Ectodermal cell (in vitro differentiated cells): ENCODE results near the gene C12orf54.

Experiments
- H3K27ac ChIP-seq: 2 replicates; pipeline ENCODE4 v1.7.0; 2013; ENCODE audit warnings: mild to moderate bottlenecking, low read depth, low read length; ENCODE audit not compliant: insufficient read depth, poor library complexity, severe bottlenecking
- H3K27me3 ChIP-seq: 2 replicates; pipeline ENCODE4 v1.7.0; 2013; ENCODE audit warnings: mild to moderate bottlenecking, low read length; ENCODE audit not compliant: insufficient read depth, control insufficient read depth, poor library complexity, severe bottlenecking
- H3K36me3 ChIP-seq: one replicate; pipeline ENCODE4 v1.7.0; 2013; ENCODE audit warnings: low read length; ENCODE audit not compliant: control insufficient read depth, insufficient read depth
- H3K4me1 ChIP-seq: one replicate; pipeline ENCODE4 v1.7.0; 2013; ENCODE audit warnings: low read length; ENCODE audit not compliant: control insufficient read depth, insufficient read depth
- H3K4me3 ChIP-seq: 2 replicates; pipeline ENCODE4 v1.7.0; 2013; ENCODE audit warnings: low read depth, low read length, control low read depth; ENCODE audit not compliant: insufficient read depth
- H3K9me3 ChIP-seq: 2 replicates; pipeline ENCODE4 v1.7.0; 2013; ENCODE audit warnings: mild to moderate bottlenecking, low read length, moderate library complexity; ENCODE audit not compliant: control insufficient read depth
- WGBS, 2 experiments: methylation state at CpG; one replicate each; pipeline ENCODE4 v1.1.7; 2013; ENCODE audit warnings: missing lambda C conversion rate in 2 of 2; 5-methylcytosine and 5-hydroxymethylcytosine counted together

C12orf54 gene

DNA sequence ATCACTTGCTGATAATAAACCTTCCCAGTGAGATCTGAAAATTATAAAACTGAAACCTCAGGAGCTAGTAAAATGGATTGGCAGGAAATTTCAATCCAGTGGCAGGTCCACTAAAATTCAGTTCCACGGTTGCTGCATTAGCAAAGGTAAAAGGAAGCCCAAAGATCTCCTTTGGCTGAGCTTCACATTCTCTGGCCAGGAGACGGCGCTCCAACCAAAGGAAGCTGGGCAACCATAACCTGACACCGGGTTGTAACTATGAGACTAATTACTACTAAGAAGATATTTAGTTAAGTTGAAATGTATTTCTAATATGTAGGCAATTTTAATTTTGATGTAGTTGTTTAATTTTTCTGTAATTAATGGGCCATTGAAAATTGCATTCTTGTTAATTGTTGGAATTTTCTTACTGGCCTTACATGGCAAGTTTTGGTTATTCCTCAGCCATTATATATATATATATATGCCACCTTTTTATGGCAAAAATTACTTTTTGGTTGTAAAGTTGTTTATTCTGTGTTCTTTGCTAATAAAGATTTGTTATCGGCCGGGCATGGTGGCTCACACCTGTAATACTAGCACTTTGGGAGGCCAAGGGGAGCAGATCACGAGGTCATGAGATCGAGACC, 60.1 kb downstream of the C12orf54 start:
- H3K27me3 ChIP-seq, result no peaks in the 10 kb centered on the region
- no peaks in the 10 kb centered on the region for H3K36me3 ChIP-seq
- no peak overlapping the region for H3K27ac ChIP-seq
- H3K9me3 ChIP-seq, result no peaks in the 10 kb centered on the region
- H3K4me1 ChIP-seq, result no peaks in the 10 kb centered on the region
- no peak overlapping the region for H3K4me3 ChIP-seq
- 57% methylated on average over 8 of the region's 8 CpGs for WGBS, 2 experiments

GRCh38 chr12:48545833-48546469, 63.7 kb downstream of the C12orf54 start:
- 85 to 94% methylated on average over 4 of the region's 4 CpGs for WGBS, 2 experiments
- Histone ChIP-seq H3K36me3 (no peaks in the 10 kb centered on the region), H3K27ac (no peak overlapping the region), H3K4me1 (no peaks in the 10 kb centered on the region), H3K4me3 (no peak overlapping the region), H3K9me3 (no peaks in the 10 kb centered on the region), H3K27me3 (no peaks in the 10 kb centered on the region)
